GM21360 (cell line): ENCODE data around the gene ONECUT3.
"Not testable (repeated sequence)": the region's sequence is repeated elsewhere in the genome, so short reads cannot be mapped to it uniquely, and the experiment has no call there.

Source experiments
- ATAC-seq: cut with Tn5 transposase; IDR thresholded peaks from one replicate; pipeline ENCODE4 v1.9.1; 2021; ENCODE audit warnings: mild to moderate bottlenecking, moderate library complexity; ENCODE audit not compliant: unreplicated experiment

Gene ONECUT3

GRCh38 chr19:1752757-1753728 lies at the start of gene ONECUT3:
Gene ONECUT3 (plus strand): TSS chr19:1753506. CDS start chr19:1753663, 157 bp downstream.
- no peak for ATAC-seq

- ATAC-seq: no peak
Observed at GRCh38 chr19:1704339-1704738, 49.0 kb upstream of the ONECUT3 start.

- ATAC-seq: no peak
Observed at GRCh38 chr19:1705367-1705766, 47.9 kb upstream of the ONECUT3 start.

GRCh38 chr19:1706646-1707045 lies 46.7 kb upstream of the ONECUT3 start:
- ATAC-seq: not testable (repeated sequence)

GRCh38 chr19:1707240-1707639 lies 46.1 kb upstream of the ONECUT3 start:
- no peak for ATAC-seq

GRCh38 chr19:1713170-1713569 lies 40.1 kb upstream of the ONECUT3 start:
- ATAC-seq: no peak

GRCh38 chr19:1715540-1715939 lies 37.8 kb upstream of the ONECUT3 start:
- ATAC-seq: no peak

- ATAC-seq: no peak
Observed at GRCh38 chr19:1717200-1717969, 35.9 kb upstream of the ONECUT3 start.

GRCh38 chr19:1717970-1718264 lies 35.4 kb upstream of the ONECUT3 start:
- no peak for ATAC-seq

GRCh38 chr19:1718420-1719291 lies 34.6 kb upstream of the ONECUT3 start:
- ATAC-seq: no peak

GRCh38 chr19:1719519-1719918 lies 33.8 kb upstream of the ONECUT3 start:
- ATAC-seq: no peak

- ATAC-seq: no peak
Observed at GRCh38 chr19:1720237-1720636, 33.1 kb upstream of the ONECUT3 start.

- ATAC-seq: no peak
Observed at GRCh38 chr19:1725100-1726064, 27.9 kb upstream of the ONECUT3 start.

GRCh38 chr19:1728816-1729567 lies 24.3 kb upstream of the ONECUT3 start:
- ATAC-seq: no peak

GRCh38 chr19:1729568-1729925 lies 23.8 kb upstream of the ONECUT3 start:
- ATAC-seq: no peak

- ATAC-seq: no peak
Observed at GRCh38 chr19:1730157-1730556, 23.1 kb upstream of the ONECUT3 start.

- no peak for ATAC-seq
Observed at GRCh38 chr19:1734321-1734966, 18.9 kb upstream of the ONECUT3 start.

GRCh38 chr19:1736280-1736679 lies 17.0 kb upstream of the ONECUT3 start:
- ATAC-seq: no peak

GRCh38 chr19:1736927-1737326 lies 16.4 kb upstream of the ONECUT3 start:
- ATAC-seq: no peak
